WTC11 (cell line): Measurements from ENCODE around the gene NDRG2.

Experiments used
- GRHL2 ChIP-seq: fragments of 250-450 bp; sonication (Bioruptor Pico); IDR thresholded peaks from 2 replicates; pipeline ENCODE4 v1.8.0; 2022; ENCODE audit warnings: mild to moderate bottlenecking, moderate library complexity; ENCODE audit not compliant: insufficient replicate concordance, severe bottlenecking
- ZNF671 ChIP-seq: fragments of 250-450 bp; sonication (Bioruptor Pico); IDR thresholded peaks from 2 replicates; pipeline ENCODE4 v1.8.0; 2021; ENCODE audit warnings: mild to moderate bottlenecking
- TF ChIP-seq, protein P1 (sequence below): fragments of 200-600 bp; IDR thresholded peaks from 2 replicates; pipeline ENCODE4 v1.8.0; 2022; ENCODE audit warnings: antibody characterized with exemption

DNA sequence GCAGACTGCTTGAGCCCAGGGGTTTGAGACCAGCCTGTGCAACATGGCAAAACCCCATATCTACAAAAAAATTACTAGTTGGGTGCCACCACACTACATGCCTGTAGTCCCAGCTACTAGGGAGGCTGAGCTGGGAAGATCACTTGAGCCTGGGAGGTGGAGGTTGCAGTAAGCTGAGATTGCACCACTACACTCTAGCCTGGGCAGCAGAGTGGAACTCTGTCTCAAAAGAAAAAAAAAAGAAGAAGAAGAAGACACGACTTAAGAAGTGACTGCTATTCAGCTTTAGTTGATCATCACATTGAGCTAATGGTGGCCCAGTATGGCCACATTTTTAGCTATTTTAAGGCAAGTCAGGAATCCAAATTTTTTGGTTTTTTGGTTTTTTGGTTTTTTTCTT lies 44.0 kb downstream of the NDRG2 start:
- TF ChIP-seq, protein P1, sequence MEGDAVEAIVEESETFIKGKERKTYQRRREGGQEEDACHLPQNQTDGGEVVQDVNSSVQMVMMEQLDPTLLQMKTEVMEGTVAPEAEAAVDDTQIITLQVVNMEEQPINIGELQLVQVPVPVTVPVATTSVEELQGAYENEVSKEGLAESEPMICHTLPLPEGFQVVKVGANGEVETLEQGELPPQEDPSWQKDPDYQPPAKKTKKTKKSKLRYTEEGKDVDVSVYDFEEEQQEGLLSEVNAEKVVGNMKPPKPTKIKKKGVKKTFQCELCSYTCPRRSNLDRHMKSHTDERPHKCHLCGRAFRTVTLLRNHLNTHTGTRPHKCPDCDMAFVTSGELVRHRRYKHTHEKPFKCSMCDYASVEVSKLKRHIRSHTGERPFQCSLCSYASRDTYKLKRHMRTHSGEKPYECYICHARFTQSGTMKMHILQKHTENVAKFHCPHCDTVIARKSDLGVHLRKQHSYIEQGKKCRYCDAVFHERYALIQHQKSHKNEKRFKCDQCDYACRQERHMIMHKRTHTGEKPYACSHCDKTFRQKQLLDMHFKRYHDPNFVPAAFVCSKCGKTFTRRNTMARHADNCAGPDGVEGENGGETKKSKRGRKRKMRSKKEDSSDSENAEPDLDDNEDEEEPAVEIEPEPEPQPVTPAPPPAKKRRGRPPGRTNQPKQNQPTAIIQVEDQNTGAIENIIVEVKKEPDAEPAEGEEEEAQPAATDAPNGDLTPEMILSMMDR: no peak
- TF ChIP-seq ZNF671 (CRISPR knock-in tag) (no peak), GRHL2 (CRISPR knock-in tag) (no peak)
